ENCODE results near the gene CHAF1A.

The CHAF1A gene

GRCh38 chr19:4491446-4491845 lies 89.0 kb downstream of the CHAF1A start:
- Histone ChIP-seq H3K4me1 (ENCODE audit: control insufficient read depth, insufficient read depth, low read length, poor library complexity, severe bottlenecking) (no peaks in the 10 kb centered on the region), H3K27me3 (replicated peaks; ENCODE audit: control insufficient read depth, insufficient read depth, low read length, poor library complexity, severe bottlenecking) (no peaks in the 10 kb centered on the region), H3K27ac (ENCODE audit: insufficient read depth, low read length, poor library complexity, severe bottlenecking) (no peak overlapping the region), H3K4me3 (ENCODE audit: insufficient read depth, low read depth, low read length, poor library complexity, severe bottlenecking) (no peak overlapping the region), H3K9me3 (ENCODE audit: control insufficient read depth, low read length) (no peaks in the 10 kb centered on the region), H3K36me3 (ENCODE audit: control insufficient read depth, insufficient read depth, low read length) (peaks cover 58% of the 10 kb centered on the region)
- DNase-seq: no peak

GRCh38 chr19:4492337-4493103 lies 90.1 kb downstream of the CHAF1A start:
- no peak for DNase-seq
- H3K4me3 ChIP-seq (ENCODE audit: insufficient read depth, low read depth, low read length, poor library complexity, severe bottlenecking): no peak overlapping the region
- no peaks in the 10 kb centered on the region for H3K9me3 ChIP-seq (ENCODE audit: control insufficient read depth, low read length)
- H3K27me3 ChIP-seq (replicated peaks; ENCODE audit: control insufficient read depth, insufficient read depth, low read length, poor library complexity, severe bottlenecking): no peaks in the 10 kb centered on the region
- no peak overlapping the region for H3K27ac ChIP-seq (ENCODE audit: insufficient read depth, low read length, poor library complexity, severe bottlenecking)
- no peaks in the 10 kb centered on the region for H3K4me1 ChIP-seq (ENCODE audit: control insufficient read depth, insufficient read depth, low read length, poor library complexity, severe bottlenecking)
- peaks cover 59% of the 10 kb centered on the region for H3K36me3 ChIP-seq (ENCODE audit: control insufficient read depth, insufficient read depth, low read length)

Measured in effector memory CD4-positive, alpha-beta T cell (primary cell).